Measurements from ENCODE around the gene DDX1. TPM values are rescaled to one million over a fixed set of nuclear protein-coding genes. Genes with fewer than 3 reads are reported as not detected.

The DDX1 gene
- polyA plus RNA-seq, 1 experiment = 49.6 TPM

DNA sequence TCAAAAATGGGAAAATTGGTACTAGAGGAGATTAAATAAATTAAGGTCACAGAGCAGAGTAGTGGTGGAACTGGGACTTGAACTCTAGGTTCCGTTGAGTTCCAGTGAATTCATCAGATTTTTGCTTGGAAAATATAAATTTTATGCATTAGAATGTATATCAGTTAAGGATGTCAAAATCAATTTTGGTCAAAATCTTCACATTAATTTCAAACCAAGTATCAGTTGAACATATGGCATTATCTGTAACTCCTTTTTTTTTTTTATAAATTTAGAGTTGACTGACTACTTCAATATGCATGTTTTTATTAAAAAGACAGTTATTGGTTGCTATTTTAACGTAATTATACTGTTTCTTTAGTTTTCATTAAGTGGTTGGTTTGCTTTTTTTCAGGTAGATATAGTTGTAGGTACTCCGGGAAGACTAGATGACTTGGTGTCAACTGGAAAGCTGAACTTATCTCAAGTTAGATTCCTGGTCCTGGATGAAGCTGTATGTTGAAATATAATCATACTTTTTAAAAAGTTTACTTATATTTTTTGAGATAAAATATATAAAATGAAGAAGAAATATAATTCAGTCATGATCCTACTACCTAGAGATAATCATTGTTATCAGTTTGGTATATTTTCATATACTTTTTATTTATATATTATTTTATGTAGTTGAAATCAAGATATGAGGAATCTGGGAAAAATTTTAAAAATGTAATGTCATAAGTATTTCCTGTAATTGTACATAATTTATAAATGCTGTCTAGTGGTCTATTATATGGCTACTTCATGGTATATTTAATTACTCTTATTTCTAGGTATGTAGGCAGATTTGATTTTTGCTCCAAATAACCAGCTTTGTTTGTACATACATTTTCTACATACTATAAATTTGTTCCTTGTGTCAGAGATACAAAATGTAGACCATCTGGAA lies 25.4 kb downstream of the DDX1 start:
- TF ChIP-seq, protein P1, sequence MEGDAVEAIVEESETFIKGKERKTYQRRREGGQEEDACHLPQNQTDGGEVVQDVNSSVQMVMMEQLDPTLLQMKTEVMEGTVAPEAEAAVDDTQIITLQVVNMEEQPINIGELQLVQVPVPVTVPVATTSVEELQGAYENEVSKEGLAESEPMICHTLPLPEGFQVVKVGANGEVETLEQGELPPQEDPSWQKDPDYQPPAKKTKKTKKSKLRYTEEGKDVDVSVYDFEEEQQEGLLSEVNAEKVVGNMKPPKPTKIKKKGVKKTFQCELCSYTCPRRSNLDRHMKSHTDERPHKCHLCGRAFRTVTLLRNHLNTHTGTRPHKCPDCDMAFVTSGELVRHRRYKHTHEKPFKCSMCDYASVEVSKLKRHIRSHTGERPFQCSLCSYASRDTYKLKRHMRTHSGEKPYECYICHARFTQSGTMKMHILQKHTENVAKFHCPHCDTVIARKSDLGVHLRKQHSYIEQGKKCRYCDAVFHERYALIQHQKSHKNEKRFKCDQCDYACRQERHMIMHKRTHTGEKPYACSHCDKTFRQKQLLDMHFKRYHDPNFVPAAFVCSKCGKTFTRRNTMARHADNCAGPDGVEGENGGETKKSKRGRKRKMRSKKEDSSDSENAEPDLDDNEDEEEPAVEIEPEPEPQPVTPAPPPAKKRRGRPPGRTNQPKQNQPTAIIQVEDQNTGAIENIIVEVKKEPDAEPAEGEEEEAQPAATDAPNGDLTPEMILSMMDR (IDR thresholded peaks at IDR 0.05; ENCODE audit: insufficient read depth, low read depth, low read length) = no peak
- Histone ChIP-seq H3K27me3 (ENCODE audit: control insufficient read depth, insufficient read depth, low read length) (no peaks in the 10 kb centered on the region), H3K36me3 (ENCODE audit: control insufficient read depth, insufficient read depth, low read length) (peaks cover 17% of the 10 kb centered on the region), H3K4me3 (ENCODE audit: low read depth, low read length) (no peak overlapping the region)
- ChIA-PET CTCF (no interaction called here), POLR2A (no interaction called here)
- DNase-seq (ENCODE audit: low read depth) = no peak

DNA sequence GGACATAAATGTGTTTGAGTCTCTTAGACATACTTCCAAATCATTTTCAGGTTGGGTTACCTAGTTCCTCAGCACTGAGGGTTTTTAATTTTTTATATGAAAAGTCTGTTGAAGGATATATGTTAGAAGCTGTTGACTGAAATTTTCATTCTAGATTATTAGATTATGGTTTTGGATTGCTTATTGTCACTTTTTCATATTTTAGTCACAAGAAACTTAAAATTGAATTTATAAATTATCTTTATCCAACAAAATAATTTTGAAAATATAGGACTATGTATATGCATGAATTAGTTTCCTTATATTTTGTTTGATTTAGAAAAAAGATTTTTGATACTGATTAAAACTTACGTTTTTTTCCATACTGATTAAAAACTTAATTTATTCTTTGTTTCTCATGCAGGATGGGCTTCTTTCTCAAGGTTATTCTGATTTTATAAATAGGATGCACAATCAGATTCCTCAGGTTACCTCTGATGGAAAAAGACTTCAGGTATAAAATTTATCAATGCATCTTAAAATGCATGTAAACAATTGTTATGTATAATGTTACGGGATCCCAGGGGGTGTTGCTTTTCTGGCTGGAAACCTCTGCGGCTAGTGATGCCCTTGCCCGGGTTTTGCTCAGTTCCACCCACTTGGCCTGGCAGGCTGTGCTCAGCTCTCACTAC lies 26.2 kb downstream of the DDX1 start:
- no peak for DNase-seq (ENCODE audit: low read depth)
- TF ChIP-seq, protein P1 (IDR thresholded peaks at IDR 0.05; ENCODE audit: insufficient read depth, low read depth, low read length) = no peak
- Histone ChIP-seq H3K27me3 (ENCODE audit: control insufficient read depth, insufficient read depth, low read length) (no peaks in the 10 kb centered on the region), H3K36me3 (ENCODE audit: control insufficient read depth, insufficient read depth, low read length) (peaks cover 17% of the 10 kb centered on the region), H3K4me3 (ENCODE audit: low read depth, low read length) (no peak overlapping the region)
- ChIA-PET CTCF (no interaction called here), POLR2A (no interaction called here)

DNA sequence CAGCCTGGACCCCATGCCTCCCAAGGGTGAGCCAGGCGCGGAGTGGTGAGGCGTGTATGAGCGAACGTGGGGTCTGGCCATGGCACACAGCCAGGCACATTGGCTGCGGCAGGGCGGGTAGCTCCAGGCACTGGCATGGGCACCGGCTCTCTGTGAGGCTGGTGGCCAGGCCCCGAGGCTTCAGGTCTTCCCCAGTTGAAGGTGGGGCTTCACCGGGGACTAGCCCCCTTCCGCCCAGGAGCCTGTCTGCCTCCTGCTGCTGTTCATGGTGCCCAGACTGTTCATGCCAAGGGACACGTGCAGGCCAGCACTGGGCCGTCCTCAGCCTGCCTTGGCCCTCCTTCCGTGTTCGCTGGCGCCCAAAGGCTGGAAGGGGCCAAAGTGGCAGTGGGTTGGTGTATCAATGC lies 26.8 kb downstream of the DDX1 start:
- Histone ChIP-seq H3K36me3 (ENCODE audit: control insufficient read depth, insufficient read depth, low read length) (peaks cover 17% of the 10 kb centered on the region), H3K27me3 (ENCODE audit: control insufficient read depth, insufficient read depth, low read length) (no peaks in the 10 kb centered on the region), H3K4me3 (ENCODE audit: low read depth, low read length) (no peak overlapping the region)
- TF ChIP-seq, protein P1 (IDR thresholded peaks at IDR 0.05; ENCODE audit: insufficient read depth, low read depth, low read length) = no peak
- CTCF ChIA-PET = no interaction called here
- DNase-seq (ENCODE audit: low read depth) = no peak
- POLR2A ChIA-PET = no interaction called here

DNA sequence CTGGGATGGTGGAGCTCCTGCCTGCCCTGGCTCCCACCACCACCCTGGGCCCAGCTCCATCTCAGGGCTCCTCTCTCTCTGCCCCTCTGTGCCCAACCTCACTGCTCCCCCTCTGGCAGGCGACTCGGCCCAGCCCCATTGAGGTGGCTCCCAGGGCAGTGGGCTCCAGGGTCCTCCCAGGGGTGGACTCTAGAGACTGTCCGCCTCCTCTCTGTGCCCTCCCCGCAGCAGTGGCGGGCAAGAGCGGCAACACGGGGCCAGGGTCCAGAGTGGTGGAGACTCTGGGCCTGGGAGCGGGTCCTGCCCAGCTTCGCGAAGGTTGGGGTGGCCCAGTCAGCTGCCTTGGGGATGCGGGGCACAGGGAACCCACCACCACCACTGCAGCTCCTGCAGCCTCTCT lies 27.4 kb downstream of the DDX1 start:
- peaks cover 17% of the 10 kb centered on the region for H3K36me3 ChIP-seq (ENCODE audit: control insufficient read depth, insufficient read depth, low read length)
- ChIA-PET POLR2A (no interaction called here), CTCF (no interaction called here)
- no peak overlapping the region for H3K4me3 ChIP-seq (ENCODE audit: low read depth, low read length)
- TF ChIP-seq, protein P1 (IDR thresholded peaks at IDR 0.05; ENCODE audit: insufficient read depth, low read depth, low read length) = no peak
- no peak for DNase-seq (ENCODE audit: low read depth)
- H3K27me3 ChIP-seq (ENCODE audit: control insufficient read depth, insufficient read depth, low read length) = no peaks in the 10 kb centered on the region

GRCh38 chr2:15619510-15619909 lies 27.8 kb downstream of the DDX1 start:
- peaks cover 17% of the 10 kb centered on the region for H3K36me3 ChIP-seq (ENCODE audit: control insufficient read depth, insufficient read depth, low read length)
- CTCF ChIA-PET = no interaction called here
- DNase-seq (ENCODE audit: low read depth) = no peak
- H3K27me3 ChIP-seq (ENCODE audit: control insufficient read depth, insufficient read depth, low read length) = no peaks in the 10 kb centered on the region
- TF ChIP-seq, protein P1 (IDR thresholded peaks at IDR 0.05; ENCODE audit: insufficient read depth, low read depth, low read length) = no peak
- POLR2A ChIA-PET = no interaction called here
- no peak overlapping the region for H3K4me3 ChIP-seq (ENCODE audit: low read depth, low read length)
